HEK293 (cell line): Measurements from ENCODE around the gene BRPF1.

Experiments
- MEIS1 ChIP-seq: sonication (generic); formaldehyde crosslinking; IDR thresholded peaks from 2 replicates; pipeline ENCODE4 v1.8.1; 2022; ENCODE audit warnings: missing genetic modification reagents, mild to moderate bottlenecking, borderline replicate concordance
- TCF7L2 ChIP-seq: IDR thresholded peaks from 2 replicates; pipeline ENCODE4 v1.6.1; 2011; ENCODE audit warnings: low read depth, mild to moderate bottlenecking, inconsistent platforms, low read length, moderate library complexity, borderline replicate concordance
- ZNF354C ChIP-seq: fragments of 450-650 bp; formaldehyde crosslinking; IDR thresholded peaks from 2 replicates; pipeline ENCODE4 v1.5.1; 2016; ENCODE audit warnings: missing biosample characterization, missing genetic modification characterization, low read depth, borderline replicate concordance
- ZNF560 ChIP-seq: fragments of 450-650 bp; formaldehyde crosslinking; IDR thresholded peaks from 2 replicates; pipeline ENCODE4 v1.5.1; 2017; ENCODE audit warnings: missing biosample characterization, missing genetic modification characterization, borderline replicate concordance
- ZNF777 ChIP-seq: fragments of 450-650 bp; formaldehyde crosslinking; IDR thresholded peaks from 2 replicates; pipeline ENCODE4 v1.5.1; 2017; ENCODE audit warnings: missing biosample characterization, missing genetic modification characterization, borderline replicate concordance
- TF ChIP-seq, protein P1 (sequence below): fragments of 450-650 bp; formaldehyde crosslinking; IDR thresholded peaks from 2 replicates; pipeline ENCODE4 v1.5.1; 2016; ENCODE audit warnings: missing biosample characterization, missing genetic modification characterization

DNA sequence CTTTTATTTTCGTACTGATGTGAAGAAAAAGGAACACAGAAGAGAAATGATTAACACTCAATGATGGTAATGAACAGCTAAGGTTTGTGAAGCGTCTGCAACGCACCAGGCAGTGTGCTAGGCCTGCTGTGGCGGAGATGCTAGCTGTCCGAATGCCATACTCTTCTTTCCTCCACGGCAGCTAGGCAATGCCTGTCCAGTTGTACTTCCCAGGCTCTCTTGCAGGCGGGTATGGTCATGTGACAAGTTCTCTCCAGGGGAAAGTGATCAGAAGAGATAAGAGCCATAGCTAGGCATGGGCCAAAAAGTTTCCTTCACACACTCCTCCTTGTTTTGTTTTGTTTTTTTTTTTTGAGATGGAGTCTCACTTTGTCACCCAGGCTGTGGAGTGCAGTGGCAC, 54.1 kb downstream of the BRPF1 start:
- TF ChIP-seq, protein P1, sequence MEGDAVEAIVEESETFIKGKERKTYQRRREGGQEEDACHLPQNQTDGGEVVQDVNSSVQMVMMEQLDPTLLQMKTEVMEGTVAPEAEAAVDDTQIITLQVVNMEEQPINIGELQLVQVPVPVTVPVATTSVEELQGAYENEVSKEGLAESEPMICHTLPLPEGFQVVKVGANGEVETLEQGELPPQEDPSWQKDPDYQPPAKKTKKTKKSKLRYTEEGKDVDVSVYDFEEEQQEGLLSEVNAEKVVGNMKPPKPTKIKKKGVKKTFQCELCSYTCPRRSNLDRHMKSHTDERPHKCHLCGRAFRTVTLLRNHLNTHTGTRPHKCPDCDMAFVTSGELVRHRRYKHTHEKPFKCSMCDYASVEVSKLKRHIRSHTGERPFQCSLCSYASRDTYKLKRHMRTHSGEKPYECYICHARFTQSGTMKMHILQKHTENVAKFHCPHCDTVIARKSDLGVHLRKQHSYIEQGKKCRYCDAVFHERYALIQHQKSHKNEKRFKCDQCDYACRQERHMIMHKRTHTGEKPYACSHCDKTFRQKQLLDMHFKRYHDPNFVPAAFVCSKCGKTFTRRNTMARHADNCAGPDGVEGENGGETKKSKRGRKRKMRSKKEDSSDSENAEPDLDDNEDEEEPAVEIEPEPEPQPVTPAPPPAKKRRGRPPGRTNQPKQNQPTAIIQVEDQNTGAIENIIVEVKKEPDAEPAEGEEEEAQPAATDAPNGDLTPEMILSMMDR (tag by site-specific recombination) = no peak
- TF ChIP-seq ZNF560 (tag by site-specific recombination) (no peak), TCF7L2 (no peak), ZNF354C (tag by site-specific recombination) (no peak), ZNF777 (tag by site-specific recombination) (no peak), MEIS1 (CRISPR knock-in tag) (no peak)
